Heart right ventricle (tissue), 16 donors: ENCODE measurements around the gene TMSB10. TPM values are rescaled to one million over a fixed set of nuclear protein-coding genes. Genes with fewer than 3 reads are reported as not detected.

ENCODE experiments used
- ATAC-seq, 8 donors: fragments of 200-7000 bp; cut with Tn5 transposase; one replicate each; pipeline ENCODE4 v1.9.1; 2020; ENCODE audit warnings: mild to moderate bottlenecking in 8 of 8, moderate library complexity in 8 of 8, moderate number of reproducible peaks in 1 of 8
- DNase-seq, 2 donors: peaks; one replicate each; pipeline ENCODE4 v3.0.0-alpha.2; 2020
- H3K27ac ChIP-seq, 10 donors: fragments of 200-600 bp; sonication (generic) in 2 of 10; one replicate each; pipeline versions ENCODE4 v1.5.0 to v1.8.0; 2020 to 2022; ENCODE audit warnings: mild to moderate bottlenecking in 3 of 10
- H3K27me3 ChIP-seq, 7 donors: fragments of 200-600 bp; one replicate each; pipeline ENCODE4 v1.8.0; 2021 to 2022; ENCODE audit warnings: mild to moderate bottlenecking in 2 of 7
- H3K36me3 ChIP-seq, 9 donors: fragments of 200-600 bp; sonication (generic) in 1 of 9; one replicate each; pipeline versions ENCODE4 v1.5.0 to v1.8.0; 2020 to 2022; ENCODE audit warnings: mild to moderate bottlenecking in 2 of 9
- H3K4me1 ChIP-seq, 9 donors: fragments of 200-600 bp; sonication (generic) in 1 of 9; one replicate each; pipeline versions ENCODE4 v1.5.0 to v1.8.0; 2020 to 2022; ENCODE audit warnings: mild to moderate bottlenecking in 4 of 9
- H3K4me3 ChIP-seq, 10 donors: fragments of 200-600 bp; sonication (generic) in 2 of 10; one replicate each; pipeline versions ENCODE4 v1.5.0 to v1.8.0; 2020 to 2022; ENCODE audit warnings: mild to moderate bottlenecking in 7 of 10, moderate library complexity in 2 of 10
- H3K9me3 ChIP-seq, 11 donors: fragments of 200-600 bp in 10 of 11; sonication (generic) in 2 of 11; one replicate each; pipeline versions ENCODE4 v1.5.0 to v1.8.0; 2013 to 2022; ENCODE audit warnings: mild to moderate bottlenecking in 2 of 11, control low read depth in 1 of 11, moderate library complexity in 1 of 11
- WGBS, 2 donors: extraction: QIAGEN DNeasy Blood & Tissue Kit; methylation state at CpG; one replicate each; pipeline ENCODE4 v1.1.7; 2013; ENCODE audit warnings: inconsistent platforms in 1 of 2; 5-methylcytosine and 5-hydroxymethylcytosine counted together
- intact Hi-C, 10 donors: fragments of 100-400 bp; cut with DNase I; formaldehyde crosslinking; loops; one replicate each; pipeline versions ENCODE4 v1.11.1 to v1.14.2; 2022
- polyA plus RNA-seq, 2 donors: library from polyadenylated mRNA; stranded (reverse); fragments of 200-250 nt; gene quantifications; one replicate each; pipeline ENCODE4 v1.2.3, GENCODE V29; 2013
- total RNA-seq, 10 donors: library from RNA; stranded (reverse); fragmentation: NEBNext Ultra II Directional in 3 of 10; extraction: Animal tissue kit (Norgen Biotek cat#: 25700) in 3 of 10; gene quantifications; one replicate each; pipeline versions ENCODE4 v1.2.1 to v1.2.4, GENCODE V29; 2021 to 2023
- TF ChIP-seq, protein P1 (sequence below), 9 donors: fragments of 200-600 bp; sonication (generic) in 2 of 9; IDR thresholded peaks; one replicate each; pipeline versions ENCODE4 v1.5.0 to v1.8.0; 2021 to 2022; ENCODE audit warnings: antibody characterized with exemption in 9 of 9, mild to moderate bottlenecking in 5 of 9, moderate library complexity in 1 of 9
- donor health status: Arrhythmogenic right ventricular cardiomyopathy.
- donor health status: ischemic (EF 13 %, LVEDD 7.1; RV severe dilation, severe dysfunction).
- donor health status: healthy with polysubstance abuse.
- donor health status: DM: no; HTN: yes; CAD: no.
- donor health status: DM: no; HTN: no; CAD: no.
- donor health status: ischemic (EF 25% LVEDD 6.9; RV normal size, moderate dysfunction).
- donor health status: ischemic (EF 25% LVEDD 5.7; RV mildly dilated, moderate dysfunction).
- donor health status: healthy.
- donor health status: DM: yes; HTN: yes; CAD: no.
- donor health status: Ischemic cardiomyopathy.
- donor health status: ischemic (EF 35%, LVEDD 5.7; RV mildly dilated, moderate dysfunction).
- donor health status: nonischemic (EF 11% LVEDD 7.7; RV severe dilation, severe dysfunction).
- donor health status: DM: yes; HTN: yes; CAD: no.
- donor health status: PGD.
- donor health status: ischemic (EF 29% LVEDD 5.4; RV normal size, mild dysfunction).
- donor health status: nonischemic (EF 23%, LVEDD 6.1; RV moderate dilation, normal function).

TMSB10 gene
- total and polyA plus RNA-seq, 12 donors: 217 to 2,308 (median 343) TPM

DNA sequence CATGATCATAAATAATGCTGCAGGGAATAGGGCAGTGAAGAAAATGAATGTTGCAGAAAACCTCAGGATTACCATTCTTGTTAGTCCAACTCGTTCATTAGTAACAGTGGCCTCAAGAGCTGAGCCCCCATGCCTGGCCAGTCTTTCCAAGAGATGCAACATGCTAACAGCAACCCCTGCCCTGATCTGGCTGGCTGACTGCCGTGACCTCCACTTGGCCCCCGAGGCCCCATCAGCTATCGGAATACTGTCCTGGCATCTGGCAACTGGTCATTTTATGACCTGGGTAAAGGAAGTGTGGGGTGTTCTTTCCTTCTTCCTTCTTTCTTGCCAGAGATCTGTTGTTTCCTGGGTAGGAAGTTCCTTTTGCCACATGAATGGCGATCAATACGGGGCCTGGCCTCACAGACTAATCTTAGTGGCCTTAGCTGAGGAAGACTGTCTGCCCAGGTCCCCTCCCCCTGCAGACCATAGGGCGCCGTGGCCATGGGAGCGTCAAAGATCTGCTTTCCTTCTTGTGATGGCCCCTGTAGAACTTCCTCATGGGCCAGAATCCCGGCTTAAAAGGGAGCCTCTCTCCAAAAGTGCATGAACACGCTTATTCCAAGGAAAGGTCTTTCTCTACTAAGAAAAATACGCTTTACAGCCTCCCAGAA lies 14.0 kb upstream of the TMSB10 start:
- 83 to 87% methylated on average over 12 of the region's 12 CpGs for WGBS, 2 donors
- Histone ChIP-seq H3K27ac (peak overlapping the region in 1 of 10 donors; percentile 21), H3K9me3 (no peaks in the 10 kb centered on the region), H3K36me3 (no peaks in the 10 kb centered on the region), H3K4me1 (peaks cover 0 to 52% (median 8%) of the 10 kb centered on the region in 9 donors), H3K27me3 (no peaks in the 10 kb centered on the region), H3K4me3 (no peak overlapping the region)
- TF ChIP-seq, protein P1, sequence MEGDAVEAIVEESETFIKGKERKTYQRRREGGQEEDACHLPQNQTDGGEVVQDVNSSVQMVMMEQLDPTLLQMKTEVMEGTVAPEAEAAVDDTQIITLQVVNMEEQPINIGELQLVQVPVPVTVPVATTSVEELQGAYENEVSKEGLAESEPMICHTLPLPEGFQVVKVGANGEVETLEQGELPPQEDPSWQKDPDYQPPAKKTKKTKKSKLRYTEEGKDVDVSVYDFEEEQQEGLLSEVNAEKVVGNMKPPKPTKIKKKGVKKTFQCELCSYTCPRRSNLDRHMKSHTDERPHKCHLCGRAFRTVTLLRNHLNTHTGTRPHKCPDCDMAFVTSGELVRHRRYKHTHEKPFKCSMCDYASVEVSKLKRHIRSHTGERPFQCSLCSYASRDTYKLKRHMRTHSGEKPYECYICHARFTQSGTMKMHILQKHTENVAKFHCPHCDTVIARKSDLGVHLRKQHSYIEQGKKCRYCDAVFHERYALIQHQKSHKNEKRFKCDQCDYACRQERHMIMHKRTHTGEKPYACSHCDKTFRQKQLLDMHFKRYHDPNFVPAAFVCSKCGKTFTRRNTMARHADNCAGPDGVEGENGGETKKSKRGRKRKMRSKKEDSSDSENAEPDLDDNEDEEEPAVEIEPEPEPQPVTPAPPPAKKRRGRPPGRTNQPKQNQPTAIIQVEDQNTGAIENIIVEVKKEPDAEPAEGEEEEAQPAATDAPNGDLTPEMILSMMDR (IDR thresholded peaks at IDR 0.05): no peak
- intact Hi-C loops: no loop called here
- DNase-seq (no peak), ATAC-seq (no peak)

DNA sequence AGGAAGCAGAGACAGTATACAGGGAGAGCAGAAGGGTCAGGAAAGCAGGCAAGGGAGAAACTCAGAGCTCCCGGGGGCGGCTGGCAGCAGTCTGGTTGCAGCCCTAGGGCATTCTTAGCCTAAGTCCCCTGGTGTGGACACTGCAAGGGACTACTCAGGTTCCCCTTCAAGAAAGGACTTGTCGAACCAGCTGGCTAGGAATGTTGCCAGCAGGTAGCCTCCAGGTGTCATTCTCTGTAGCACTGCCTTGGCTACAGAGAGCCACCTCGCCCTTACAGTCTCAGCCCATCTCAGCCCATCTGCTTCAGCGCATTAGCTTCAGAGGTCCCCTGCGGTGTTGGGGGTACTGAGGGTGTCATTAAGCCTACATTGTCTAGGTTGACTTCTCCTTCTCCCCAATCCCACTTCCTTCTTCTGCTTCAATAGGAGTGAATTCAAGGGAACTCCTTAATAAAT lies 11.3 kb upstream of the TMSB10 start:
- Histone ChIP-seq H3K4me1 (peaks cover 0 to 62% (median 18%) of the 10 kb centered on the region in 9 donors), H3K27ac (peak overlapping the region in 2 of 10 donors; percentile 41 to 80), H3K9me3 (no peaks in the 10 kb centered on the region), H3K36me3 (no peaks in the 10 kb centered on the region), H3K27me3 (no peaks in the 10 kb centered on the region), H3K4me3 (no peak overlapping the region)
- WGBS, 2 donors: 89 to 91% methylated on average over 6 of the region's 6 CpGs
- TF ChIP-seq, protein P1 (IDR thresholded peaks at IDR 0.05): no peak
- DNase-seq (no peak), ATAC-seq (no peak)
- intact Hi-C loops: no loop called here

DNA sequence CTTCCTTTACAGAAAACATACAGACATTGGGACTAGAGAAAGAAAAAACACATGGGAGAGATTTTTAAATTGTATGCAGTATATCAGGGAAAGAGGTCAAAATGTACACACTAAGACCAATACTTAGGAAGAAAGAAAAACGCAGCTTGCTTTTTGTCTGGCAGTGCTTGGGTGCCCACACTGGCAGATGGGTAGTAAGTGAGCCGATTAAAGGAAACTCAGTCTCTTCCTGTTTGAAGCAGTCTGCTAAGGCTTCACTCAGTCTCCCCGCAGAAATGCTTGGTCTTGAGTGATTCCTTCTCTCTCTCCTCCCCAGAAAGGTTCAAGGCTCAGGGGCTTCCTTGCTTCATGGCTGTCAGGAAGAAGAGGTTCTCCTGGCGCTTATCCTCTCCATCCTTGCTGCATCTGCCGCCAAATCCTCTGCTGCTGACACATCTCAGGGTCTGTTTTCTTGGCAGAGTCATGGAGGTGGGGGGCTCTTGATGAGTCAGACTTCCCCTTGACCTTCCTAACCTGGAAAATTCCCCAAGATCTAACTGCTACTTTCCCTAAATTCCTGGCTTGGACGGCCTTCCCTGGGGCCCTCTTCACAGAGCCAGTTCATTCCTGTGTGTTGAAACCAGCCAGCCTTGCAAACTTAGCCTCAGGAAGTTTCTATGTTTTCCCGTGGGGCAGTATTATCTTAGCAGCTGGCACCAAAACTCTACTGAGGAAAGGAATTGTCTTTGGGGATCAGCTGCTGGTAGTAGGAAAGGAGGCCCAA lies 10.5 kb upstream of the TMSB10 start:
- peak in 4 of 8 donors; percentile 22 to 54 (median 40) for ATAC-seq
- Histone ChIP-seq H3K36me3 (no peaks in the 10 kb centered on the region), H3K27me3 (no peaks in the 10 kb centered on the region), H3K9me3 (no peaks in the 10 kb centered on the region), H3K4me1 (peaks cover 0 to 62% (median 25%) of the 10 kb centered on the region in 9 donors), H3K27ac (peak overlapping the region in 7 of 10 donors; percentile 15 to 80 (median 34)), H3K4me3 (no peak overlapping the region)
- TF ChIP-seq, protein P1 (IDR thresholded peaks at IDR 0.05): no peak
- DNase-seq: no peak
- 52 to 56% methylated on average over 7 of the region's 7 CpGs for WGBS, 2 donors
- intact Hi-C loops: no loop called here

DNA sequence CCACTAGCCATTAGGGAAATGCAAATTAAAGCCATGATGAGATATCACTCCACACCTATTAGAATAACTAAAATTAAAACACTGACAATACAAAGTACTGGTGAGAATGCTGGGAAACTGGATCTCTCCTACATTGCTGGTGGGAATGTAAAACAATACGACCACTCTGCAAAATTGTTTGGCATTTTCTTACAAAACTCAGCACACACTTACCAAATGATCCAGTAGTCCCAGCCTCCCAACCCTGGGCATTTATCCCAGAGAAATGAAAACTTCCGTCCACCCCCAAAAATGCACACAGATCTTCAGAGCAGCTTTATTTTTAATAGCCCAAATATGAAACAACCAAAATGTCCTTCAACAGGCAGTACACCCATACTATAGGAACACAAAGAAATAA lies 8.9 kb upstream of the TMSB10 start:
- Histone ChIP-seq H3K4me1 (peaks cover 0 to 76% (median 25%) of the 10 kb centered on the region in 9 donors), H3K27me3 (no peaks in the 10 kb centered on the region), H3K36me3 (no peaks in the 10 kb centered on the region), H3K27ac (peak overlapping the region in 1 of 10 donors; percentile 80), H3K4me3 (no peak overlapping the region), H3K9me3 (no peaks in the 10 kb centered on the region)
- DNase-seq: no peak
- 79 to 81% methylated on average over 2 of the region's 2 CpGs for WGBS, 2 donors
- no peak for ATAC-seq
- intact Hi-C loops: no loop called here
- TF ChIP-seq, protein P1 (IDR thresholded peaks at IDR 0.05): no peak
